ENCODE data around the gene AIPL1. TPM values are rescaled to one million over a fixed set of nuclear protein-coding genes. Genes with fewer than 3 reads are reported as not detected.
A peak's percentile ranks its signal among the peaks of the same experiment; 100 is the strongest.

AIPL1 gene
- total RNA-seq, 4 donors from 2014 or later = not detected

DNA sequence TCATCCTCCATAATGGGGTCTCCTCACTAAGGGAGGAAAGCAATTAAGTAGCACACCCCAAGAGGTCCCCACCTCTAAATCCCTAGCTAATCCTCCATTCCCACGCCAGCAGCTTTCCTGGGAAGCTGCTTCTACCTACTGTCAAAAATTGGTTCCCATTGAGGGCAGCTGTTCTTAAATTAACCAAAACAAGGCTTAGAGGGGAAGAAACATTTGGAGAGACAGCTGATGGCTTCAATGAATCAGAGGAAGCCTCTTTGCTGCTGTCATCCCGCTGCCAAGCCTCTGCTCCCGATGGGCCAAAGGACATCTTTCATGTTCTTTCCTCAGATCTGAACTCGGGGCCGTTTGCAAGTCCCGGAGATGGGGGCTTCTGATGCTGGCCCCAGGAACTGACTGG, 26.6 kb downstream of the AIPL1 start:
- no peak overlapping the region for H3K4me3 ChIP-seq (ENCODE audit: low read depth, poor library complexity, severe bottlenecking)
- TF ChIP-seq, protein P1, sequence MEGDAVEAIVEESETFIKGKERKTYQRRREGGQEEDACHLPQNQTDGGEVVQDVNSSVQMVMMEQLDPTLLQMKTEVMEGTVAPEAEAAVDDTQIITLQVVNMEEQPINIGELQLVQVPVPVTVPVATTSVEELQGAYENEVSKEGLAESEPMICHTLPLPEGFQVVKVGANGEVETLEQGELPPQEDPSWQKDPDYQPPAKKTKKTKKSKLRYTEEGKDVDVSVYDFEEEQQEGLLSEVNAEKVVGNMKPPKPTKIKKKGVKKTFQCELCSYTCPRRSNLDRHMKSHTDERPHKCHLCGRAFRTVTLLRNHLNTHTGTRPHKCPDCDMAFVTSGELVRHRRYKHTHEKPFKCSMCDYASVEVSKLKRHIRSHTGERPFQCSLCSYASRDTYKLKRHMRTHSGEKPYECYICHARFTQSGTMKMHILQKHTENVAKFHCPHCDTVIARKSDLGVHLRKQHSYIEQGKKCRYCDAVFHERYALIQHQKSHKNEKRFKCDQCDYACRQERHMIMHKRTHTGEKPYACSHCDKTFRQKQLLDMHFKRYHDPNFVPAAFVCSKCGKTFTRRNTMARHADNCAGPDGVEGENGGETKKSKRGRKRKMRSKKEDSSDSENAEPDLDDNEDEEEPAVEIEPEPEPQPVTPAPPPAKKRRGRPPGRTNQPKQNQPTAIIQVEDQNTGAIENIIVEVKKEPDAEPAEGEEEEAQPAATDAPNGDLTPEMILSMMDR (IDR thresholded peaks at IDR 0.05) = no peak
- no peak for TF ChIP-seq POLR2A (IDR thresholded peaks at IDR 0.05)
- DNase-seq (ENCODE audit: low spot score in 2 of 2) = no peak
- intact Hi-C loops (cut with DNase I; ENCODE audit: low total_unique reads) = no loop called here
- WGBS, 2 donors = 62 to 75% methylated on average over 6 of the region's 6 CpGs

DNA sequence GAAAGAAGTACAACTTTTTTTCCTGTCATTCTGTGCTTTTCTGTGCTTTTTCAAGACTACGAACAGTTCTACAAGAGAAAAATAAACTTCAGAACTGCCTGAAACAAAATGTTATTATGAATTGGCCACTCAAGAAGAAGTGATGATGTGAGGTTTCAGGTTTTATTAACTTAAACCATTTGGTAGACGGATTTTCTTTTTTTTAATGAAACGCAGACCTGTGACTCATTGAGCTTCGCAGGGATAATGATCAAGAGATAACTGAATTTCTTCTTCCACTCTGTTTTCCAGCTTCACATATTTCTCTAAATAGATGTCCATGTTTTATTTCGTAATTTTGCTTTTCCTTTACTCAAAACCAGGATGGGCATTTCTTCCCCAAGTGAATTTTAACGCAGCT, 32.7 kb downstream of the AIPL1 start:
- WGBS, 2 donors = 52 to 68% methylated on average over 6 of the region's 6 CpGs
- TF ChIP-seq, protein P1 (IDR thresholded peaks at IDR 0.05) = no peak
- no peak for TF ChIP-seq POLR2A (IDR thresholded peaks at IDR 0.05)
- no peak for DNase-seq (ENCODE audit: low spot score in 2 of 2)
- H3K4me3 ChIP-seq (ENCODE audit: low read depth, poor library complexity, severe bottlenecking) = no peak overlapping the region
- intact Hi-C loops (cut with DNase I; ENCODE audit: low total_unique reads) = no loop called here

DNA sequence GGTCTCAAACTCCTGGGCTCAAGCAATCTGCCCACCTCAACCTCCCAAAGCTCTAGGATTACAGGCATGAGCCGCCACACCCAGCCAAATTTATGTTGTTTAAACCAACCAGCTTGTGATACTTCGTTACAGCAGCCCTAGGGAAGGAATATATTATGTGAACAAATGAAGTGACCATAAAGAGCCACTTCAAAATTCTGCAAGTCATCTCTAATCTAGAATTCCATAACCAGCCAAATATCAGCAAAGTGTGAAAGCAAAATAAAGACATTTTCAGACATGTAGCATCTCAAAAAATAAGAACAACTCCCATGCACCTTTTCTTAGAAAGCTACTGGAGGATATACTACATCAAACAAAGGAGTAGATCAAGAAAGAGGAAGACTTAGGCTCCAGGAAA, 36.0 kb downstream of the AIPL1 start:
- H3K4me3 ChIP-seq (ENCODE audit: low read depth, poor library complexity, severe bottlenecking) = no peak overlapping the region
- WGBS, 2 donors = 73 to 75% methylated on average over 2 of the region's 2 CpGs
- no peak for DNase-seq (ENCODE audit: low spot score in 2 of 2)
- intact Hi-C loops (cut with DNase I; ENCODE audit: low total_unique reads) = no loop called here
- TF ChIP-seq POLR2A (IDR thresholded peaks at IDR 0.05) = no peak
- TF ChIP-seq, protein P1 (IDR thresholded peaks at IDR 0.05) = no peak

DNA sequence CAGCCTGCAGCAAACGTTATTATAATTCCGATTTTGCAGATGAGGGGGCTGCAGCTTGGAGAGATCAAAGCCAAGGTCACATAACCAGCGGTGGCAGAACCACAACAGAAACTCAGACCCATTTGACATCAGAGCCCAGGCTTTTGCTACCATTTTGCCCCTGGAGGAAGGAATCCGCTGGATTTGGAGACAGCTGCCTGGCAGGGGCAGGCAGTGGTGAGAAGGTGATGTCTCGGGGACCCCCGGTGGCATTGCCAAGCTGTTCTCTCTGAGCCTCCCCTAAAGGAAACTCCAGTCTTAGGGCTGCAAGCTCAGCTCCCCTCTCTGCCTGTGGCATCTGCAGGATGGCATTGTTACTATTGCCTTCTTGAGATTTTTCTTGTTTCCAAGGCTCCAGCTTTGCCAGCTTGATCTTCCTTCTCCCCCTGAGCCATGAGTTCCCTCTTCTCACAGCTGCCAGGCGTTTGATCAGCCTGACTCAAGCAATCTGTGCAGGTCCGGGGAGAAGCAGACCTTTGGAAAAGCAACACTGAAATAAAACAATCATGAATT, 40.8 kb downstream of the AIPL1 start:
- intact Hi-C loops (cut with DNase I; ENCODE audit: low total_unique reads) = no loop called here
- no peak overlapping the region for H3K4me3 ChIP-seq (ENCODE audit: low read depth, poor library complexity, severe bottlenecking)
- 41 to 48% methylated on average over 8 of the region's 8 CpGs for WGBS, 2 donors
- no peak for DNase-seq (ENCODE audit: low spot score in 2 of 2)
- TF ChIP-seq, protein P1 (IDR thresholded peaks at IDR 0.05) = no peak
- no peak for TF ChIP-seq POLR2A (IDR thresholded peaks at IDR 0.05)

DNA sequence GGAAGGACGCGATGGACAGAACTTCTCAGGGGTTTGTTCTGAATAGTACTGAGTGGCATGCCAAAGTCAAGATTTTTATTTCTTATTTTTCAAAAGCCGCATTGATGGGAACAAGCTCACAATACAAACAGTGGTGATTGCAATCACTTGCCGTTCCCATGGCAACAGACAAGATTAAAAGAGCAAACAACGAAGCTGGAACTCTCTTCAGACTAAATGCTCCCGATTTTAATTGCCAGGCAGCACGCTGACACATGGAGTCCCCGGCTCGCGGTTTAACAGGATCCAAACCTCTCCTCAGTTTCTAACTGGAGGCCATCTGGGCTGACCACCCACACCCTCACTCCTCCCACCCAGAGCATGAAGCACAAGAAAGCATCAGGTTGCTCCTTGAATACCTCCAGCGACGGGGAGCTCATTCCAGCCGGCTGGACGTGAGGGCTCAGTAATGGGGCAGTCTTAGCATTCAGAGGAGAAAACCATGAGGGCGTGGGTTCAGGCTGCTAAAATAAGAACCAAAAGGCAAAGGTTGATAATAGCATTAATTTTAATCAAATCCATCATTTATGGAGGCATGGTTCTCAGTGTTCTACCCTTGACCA, 41.5 kb downstream of the AIPL1 start:
- 59 to 63% methylated on average over 15 of the region's 15 CpGs for WGBS, 2 donors
- no peak for TF ChIP-seq POLR2A (IDR thresholded peaks at IDR 0.05)
- TF ChIP-seq, protein P1 (IDR thresholded peaks at IDR 0.05) = no peak
- H3K4me3 ChIP-seq (ENCODE audit: low read depth, poor library complexity, severe bottlenecking) = no peak overlapping the region
- DNase-seq (ENCODE audit: low spot score in 2 of 2) = peak in 1 of 2 donors; percentile 45
- intact Hi-C loops (cut with DNase I; ENCODE audit: low total_unique reads) = no loop called here

Data from lower leg skin (tissue), 4 donors.